Left renal pelvis (tissue), 4 donors: Measurements from ENCODE around the gene AGPAT3. TPM values are rescaled to one million over a fixed set of nuclear protein-coding genes. Genes with fewer than 3 reads are reported as not detected.

Experiments
- polyA plus RNA-seq, 4 donors: library from polyadenylated mRNA; unstranded; fragments of 120-200 nt; gene quantifications; one replicate each; pipeline ENCODE4 v1.2.1, GENCODE V29; 2013; ENCODE audit not compliant: insufficient read length in 4 of 4

Gene AGPAT3
- polyA plus RNA-seq, 4 donors, result 24.3 to 69.1 (median 51.0) TPM

Other genes with a start within 250 kb of the AGPAT3 start
- 1 to 10 TPM; 1.7 to 2.7 (median 2.1) TPM for gene HSF2BP, start 205.7 kb upstream of the AGPAT3 start, polyA plus RNA-seq
- gene RRP1B, start 205.7 kb upstream of the AGPAT3 start, polyA plus RNA-seq, result 10 to 100 TPM; 30.6 to 32.4 (median 31.2) TPM
- 10 to 100 TPM; 57.7 to 87.8 (median 71.8) TPM for gene PDXK, start 146.1 kb upstream of the AGPAT3 start, polyA plus RNA-seq
- 10 to 100 TPM; 37.0 to 67.1 (median 44.8) TPM for gene CSTB, start 88.9 kb upstream of the AGPAT3 start, polyA plus RNA-seq
- 10 to 100 TPM; 23.4 to 35.9 (median 28.6) TPM for gene RRP1, start 75.6 kb upstream of the AGPAT3 start, polyA plus RNA-seq
- gene TRAPPC10, start 147.1 kb downstream of the AGPAT3 start, polyA plus RNA-seq, result 10 to 100 TPM; 19.7 to 44.7 (median 37.8) TPM
- gene PWP2, start 242.2 kb downstream of the AGPAT3 start, polyA plus RNA-seq, result 1 to 10 TPM; 2.6 to 7.8 (median 3.4) TPM